Neural cell (in vitro differentiated cells): ENCODE results near the gene NHSL2.

ENCODE experiments used
- CTCF ChIP-seq: fragments of 450-650 bp; IDR thresholded peaks from 2 replicates; pipeline ENCODE4 v1.5.1; 2014; ENCODE audit warnings: antibody characterized with exemption, mild to moderate bottlenecking, moderate library complexity; ENCODE audit not compliant: poor library complexity, severe bottlenecking
- EP300 ChIP-seq: fragments of 450-650 bp; conservative IDR thresholded peaks from 2 replicates; pipeline ENCODE4 v1.6.1; 2014; ENCODE audit warnings: antibody characterized with exemption, mild to moderate bottlenecking, moderate library complexity; ENCODE audit not compliant: poor library complexity, severe bottlenecking
- EZH2 ChIP-seq: fragments of 200-600, 300-800 bp; shearing (Covaris generic), sonication (generic); IDR thresholded peaks from 2 replicates; pipeline ENCODE4 v1.6.1; 2014; ENCODE audit warnings: antibody characterized with exemption, low read length, borderline replicate concordance, mild to moderate bottlenecking; ENCODE audit not compliant: insufficient read depth, poor library complexity, severe bottlenecking
- POLR2AphosphoS5 ChIP-seq: IDR thresholded peaks from 2 replicates; pipeline ENCODE4 v1.6.1; 2012
- REST ChIP-seq: IDR thresholded peaks from 2 replicates; pipeline ENCODE4 v1.6.1; 2012; ENCODE audit warnings: borderline replicate concordance
- SMC3 ChIP-seq: fragments of 450-650 bp; conservative IDR thresholded peaks from 2 replicates; pipeline ENCODE4 v1.6.1; 2014; ENCODE audit warnings: antibody characterized with exemption, mild to moderate bottlenecking, moderate library complexity; ENCODE audit not compliant: poor library complexity
- TAF1 ChIP-seq: IDR thresholded peaks from 2 replicates; pipeline ENCODE4 v1.6.1; 2012; ENCODE audit warnings: low read depth

- no peak for TF ChIP-seq CTCF
- no peak for TF ChIP-seq POLR2AphosphoS5
- no peak for TF ChIP-seq REST
- no peak for TF ChIP-seq TAF1
- TF ChIP-seq EP300: no peak
- no peak for TF ChIP-seq EZH2
- no peak for TF ChIP-seq SMC3
These were observed 108.8 kb downstream of the NHSL2 start for GRCh38 chrX:72019487-72019886.
